ENCODE measurements around the gene POLR2E.

GRCh38 chr19:1113030-1113985 lies 18.1 kb upstream of the POLR2E start:
- no peak for TF ChIP-seq POLR2A (IDR thresholded peaks at IDR 0.05)
- TF ChIP-seq CTCF (IDR thresholded peaks at IDR 0.05), result peak; percentile 61 to 93
- TF ChIP-seq POLR2AphosphoS5 (IDR thresholded peaks at IDR 0.05), result peak in 1 of 3 donors; percentile 46
